Subcutaneous adipose tissue (tissue), 4 donors: ENCODE data around the gene SH3PXD2A. TPM values are rescaled to one million over a fixed set of nuclear protein-coding genes. Genes with fewer than 3 reads are reported as not detected.

Experiments
- total RNA-seq, 4 donors: library from RNA; depleted of rRNA; stranded (reverse); fragments of >200 nt; gene quantifications; one replicate each; pipeline ENCODE4 v1.1.0, GENCODE V29; 2016
- TF ChIP-seq, protein P1 (sequence below): fragments of 450-650 bp; IDR thresholded peaks from one replicate; pipeline ENCODE4 v1.5.1; 2016; ENCODE audit warnings: low read depth, mild to moderate bottlenecking, control low read depth, antibody characterized with exemption, moderate library complexity

SH3PXD2A gene
- total RNA-seq, 4 donors from 2014 or later = 13.0 to 23.6 (median 18.7) TPM

DNA sequence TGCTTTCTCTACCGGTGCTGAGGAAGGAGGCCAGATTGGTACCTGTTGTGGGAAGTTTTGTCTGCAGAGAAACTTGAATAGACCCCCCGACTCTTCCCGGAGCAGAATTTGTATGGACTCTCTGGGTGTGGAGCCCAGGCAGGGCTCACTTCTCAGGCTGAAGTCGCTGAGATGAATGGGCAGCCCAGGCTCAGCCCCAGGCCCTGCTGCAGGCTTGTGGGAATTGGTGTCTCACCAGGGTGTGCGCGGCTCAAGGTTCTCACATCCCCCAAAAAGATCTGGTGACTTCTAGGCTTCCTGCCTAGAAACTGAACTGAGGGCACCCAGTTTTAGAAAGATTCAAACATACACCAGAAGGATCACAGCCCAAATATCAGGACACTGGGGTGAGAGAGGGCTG lies 258.4 kb downstream of the SH3PXD2A start:
- TF ChIP-seq, protein P1, sequence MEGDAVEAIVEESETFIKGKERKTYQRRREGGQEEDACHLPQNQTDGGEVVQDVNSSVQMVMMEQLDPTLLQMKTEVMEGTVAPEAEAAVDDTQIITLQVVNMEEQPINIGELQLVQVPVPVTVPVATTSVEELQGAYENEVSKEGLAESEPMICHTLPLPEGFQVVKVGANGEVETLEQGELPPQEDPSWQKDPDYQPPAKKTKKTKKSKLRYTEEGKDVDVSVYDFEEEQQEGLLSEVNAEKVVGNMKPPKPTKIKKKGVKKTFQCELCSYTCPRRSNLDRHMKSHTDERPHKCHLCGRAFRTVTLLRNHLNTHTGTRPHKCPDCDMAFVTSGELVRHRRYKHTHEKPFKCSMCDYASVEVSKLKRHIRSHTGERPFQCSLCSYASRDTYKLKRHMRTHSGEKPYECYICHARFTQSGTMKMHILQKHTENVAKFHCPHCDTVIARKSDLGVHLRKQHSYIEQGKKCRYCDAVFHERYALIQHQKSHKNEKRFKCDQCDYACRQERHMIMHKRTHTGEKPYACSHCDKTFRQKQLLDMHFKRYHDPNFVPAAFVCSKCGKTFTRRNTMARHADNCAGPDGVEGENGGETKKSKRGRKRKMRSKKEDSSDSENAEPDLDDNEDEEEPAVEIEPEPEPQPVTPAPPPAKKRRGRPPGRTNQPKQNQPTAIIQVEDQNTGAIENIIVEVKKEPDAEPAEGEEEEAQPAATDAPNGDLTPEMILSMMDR = no peak

DNA sequence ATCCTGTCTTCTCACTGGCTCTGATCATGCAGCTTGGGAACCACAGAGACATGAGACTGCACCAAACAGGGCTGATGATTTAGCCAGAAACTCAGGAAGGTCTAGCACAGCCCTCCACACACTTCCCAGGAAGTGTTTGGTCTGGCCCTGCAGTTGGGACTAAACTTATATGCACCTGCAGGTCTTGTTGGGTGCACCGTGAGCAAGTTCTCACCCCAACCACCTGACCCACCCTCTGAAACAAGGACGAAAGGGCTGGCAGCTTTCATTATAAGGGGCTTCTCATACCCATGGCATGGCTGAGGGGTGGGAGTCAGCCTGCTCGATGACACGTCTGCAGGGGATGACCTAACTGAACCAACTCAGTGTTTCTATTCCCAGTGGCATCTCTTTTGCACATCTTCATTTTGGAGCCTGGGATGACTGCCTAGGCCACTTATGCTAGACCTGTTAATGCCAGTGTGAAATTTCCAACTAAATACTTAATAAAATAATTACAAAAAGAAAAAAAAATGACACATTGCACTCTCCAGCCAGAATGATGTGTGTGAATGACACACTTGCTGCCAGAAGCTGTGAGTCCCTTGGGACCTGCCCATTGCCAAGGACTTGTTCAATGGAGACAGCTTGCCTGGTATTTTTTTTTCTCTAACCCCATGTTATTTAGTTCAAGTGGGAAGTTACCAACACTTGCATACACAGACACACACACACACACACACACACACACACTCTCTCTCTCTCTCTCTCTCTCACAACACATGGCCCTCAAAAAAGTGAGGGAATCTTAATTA lies 259.2 kb downstream of the SH3PXD2A start:
- TF ChIP-seq, protein P1 = no peak

DNA sequence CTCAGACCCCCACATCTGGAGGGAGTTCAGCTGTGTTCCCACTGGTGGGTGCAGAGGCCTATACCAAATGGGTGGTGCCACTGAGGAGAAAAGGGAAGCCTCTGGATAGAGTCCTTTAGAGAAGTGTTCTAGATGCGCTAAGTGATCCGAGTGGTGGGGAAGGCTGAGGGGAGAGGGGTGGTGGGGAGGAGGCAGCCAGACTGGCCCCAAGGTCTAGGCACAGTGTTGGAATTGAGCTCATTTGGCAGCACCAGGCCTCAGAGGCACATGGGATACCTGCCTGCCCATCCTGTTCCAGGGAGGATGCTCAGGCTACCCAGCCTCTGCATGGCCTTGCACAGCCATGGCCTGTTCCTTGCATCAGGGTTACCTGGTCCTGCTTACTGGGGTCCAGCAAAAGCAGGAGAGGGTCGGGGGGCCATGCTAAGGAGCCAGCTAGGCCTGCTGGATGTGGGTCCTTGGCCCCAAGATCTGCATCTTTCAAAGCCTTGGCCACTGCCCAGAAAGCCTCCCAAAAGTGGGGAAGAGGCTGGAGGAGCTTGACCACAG lies 262.3 kb downstream of the SH3PXD2A start:
- TF ChIP-seq, protein P1 = no peak

DNA sequence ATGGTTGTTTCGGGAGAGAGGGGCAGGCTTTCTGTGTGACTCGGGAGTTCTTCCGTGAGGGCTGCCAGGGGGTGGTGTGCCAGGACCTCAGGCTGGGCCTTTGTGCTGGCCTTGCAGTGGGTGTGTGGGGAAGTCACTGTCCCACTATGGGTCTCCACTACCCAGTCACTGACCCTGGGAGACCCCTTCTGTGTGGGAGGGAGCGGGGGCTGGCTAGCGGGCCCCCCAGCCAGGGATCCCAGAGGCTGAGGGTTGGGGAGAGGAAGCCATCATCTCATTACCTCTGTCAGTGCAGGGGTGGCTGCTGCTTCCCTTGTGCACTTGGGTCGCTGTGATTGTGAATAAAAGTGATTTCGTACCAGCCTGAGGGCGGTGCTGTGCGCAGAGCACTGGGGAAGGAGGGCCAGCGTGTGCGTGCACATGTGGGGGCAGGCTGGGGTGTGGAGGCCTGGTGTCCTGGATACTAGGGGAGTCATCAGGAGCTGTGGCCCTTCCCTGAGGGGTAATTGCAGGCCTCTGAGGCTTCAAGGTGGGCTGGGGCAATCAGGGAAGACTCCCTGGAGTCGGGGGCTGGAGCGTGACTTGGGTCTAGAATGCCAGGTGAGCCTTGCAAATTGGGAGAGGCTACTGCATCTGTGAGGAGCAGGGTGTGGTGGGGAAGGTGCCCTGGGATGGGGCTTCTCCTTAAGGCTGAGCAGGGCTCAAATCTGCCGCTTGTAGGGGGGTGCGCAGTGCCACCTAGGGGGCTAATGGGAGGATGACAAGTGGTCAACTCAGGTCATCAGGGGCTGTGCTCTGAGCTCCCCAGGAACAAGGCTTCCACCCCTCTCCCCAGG lies 263.0 kb downstream of the SH3PXD2A start:
- TF ChIP-seq, protein P1 = no peak

DNA sequence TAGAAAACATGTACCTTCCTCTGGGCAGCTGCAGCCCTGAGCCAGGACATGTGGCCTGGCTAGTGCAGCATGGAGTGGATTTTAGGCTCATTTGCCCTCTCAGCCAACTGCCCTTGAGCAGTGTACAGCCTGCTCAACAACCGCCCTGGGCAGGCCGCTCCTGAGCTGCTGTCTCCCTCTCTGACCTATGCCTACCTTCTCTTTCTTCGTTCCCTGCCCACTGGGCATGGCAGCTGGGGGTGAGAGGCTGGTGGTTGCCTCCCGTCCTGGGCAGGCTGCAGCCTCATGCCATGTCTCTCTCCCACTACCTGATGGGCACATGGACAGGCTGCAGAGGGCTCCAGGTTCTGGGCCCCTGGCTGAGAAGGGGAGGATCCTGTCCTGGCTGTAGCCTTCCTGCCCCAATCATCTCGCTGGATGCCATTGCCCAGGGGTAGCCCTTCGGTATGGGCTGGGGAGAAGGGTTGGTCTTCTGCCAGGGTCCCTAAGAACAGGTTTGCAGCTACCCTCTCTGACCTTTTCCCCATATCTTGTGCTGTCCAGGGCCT lies 264.6 kb downstream of the SH3PXD2A start:
- TF ChIP-seq, protein P1 = no peak

DNA sequence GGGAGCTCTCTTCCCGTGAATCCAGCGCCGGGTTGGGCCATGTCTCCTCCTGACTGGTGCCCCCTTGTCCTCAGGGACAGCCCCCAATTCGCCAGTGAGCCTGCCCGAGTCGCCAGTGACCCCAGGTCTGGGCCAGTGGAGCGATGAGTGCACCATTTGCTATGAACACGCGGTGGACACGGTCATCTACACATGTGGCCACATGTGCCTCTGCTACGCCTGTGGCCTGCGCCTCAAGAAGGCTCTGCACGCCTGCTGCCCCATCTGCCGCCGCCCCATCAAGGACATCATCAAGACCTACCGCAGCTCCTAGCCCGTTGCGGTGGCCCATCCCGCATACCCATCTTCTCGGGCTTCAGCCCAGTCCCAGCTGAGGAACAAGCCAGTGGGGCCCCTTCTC lies 265.3 kb downstream of the SH3PXD2A start:
- TF ChIP-seq, protein P1 = no peak
